Type B pancreatic cell (in vitro differentiated cells): ENCODE measurements around the gene C7orf57. TPM values are rescaled to one million over a fixed set of nuclear protein-coding genes. Genes with fewer than 3 reads are reported as not detected.
A peak's percentile ranks its signal among the peaks of the same experiment; 100 is the strongest.
"Not testable (repeated sequence)": the region's sequence is repeated elsewhere in the genome, so short reads cannot be mapped to it uniquely, and the experiment has no call there.

Experiments used
- DNase-seq: peaks from one replicate; pipeline ENCODE4 v3.0.0; 2021; ENCODE audit warnings: mixed read lengths; ENCODE audit not compliant: unreplicated experiment; ENCODE audit errors: extremely low spot score
- H3K27ac Mint-ChIP-seq: 2 replicates; pipeline ENCODE4 v1.8.0; 2021; ENCODE audit warnings: mild to moderate bottlenecking, mixed read lengths
- H3K27me3 Mint-ChIP-seq: 2 replicates; pipeline ENCODE4 v1.8.0; 2021; ENCODE audit warnings: mixed read lengths
- H3K36me3 Mint-ChIP-seq: 2 replicates; pipeline ENCODE4 v1.8.0; 2021; ENCODE audit warnings: mixed read lengths
- H3K4me1 Mint-ChIP-seq: one replicate; pipeline ENCODE4 v1.8.0; 2021; ENCODE audit warnings: mixed read lengths; ENCODE audit not compliant: unreplicated experiment
- H3K4me3 Mint-ChIP-seq: 2 replicates; pipeline ENCODE4 v1.8.0; 2021; ENCODE audit warnings: mild to moderate bottlenecking, mixed read lengths
- H3K9me3 Mint-ChIP-seq: 2 replicates; pipeline ENCODE4 v1.8.0; 2021; ENCODE audit warnings: mixed read lengths
- CTCF ChIP-seq: fragments of 200-600 bp; sonication (generic); conservative IDR thresholded peaks from 2 replicates; pipeline ENCODE4 v1.5.0; 2021; ENCODE audit warnings: antibody characterized with exemption, mild to moderate bottlenecking
- total RNA-seq: library from RNA; stranded (reverse); gene quantifications from 2 replicates; pipeline ENCODE4 v1.2.1, GENCODE V29; 2021; ENCODE audit warnings: low replicate concordance

Gene C7orf57
- total RNA-seq, 1 donor from 2014 or later: 1.5 TPM

- peaks cover 28% of the 10 kb centered on the region for H3K4me1 Mint-ChIP-seq
- peak overlapping the region; percentile 89 for H3K4me3 Mint-ChIP-seq
These were observed 43.5 kb upstream of the C7orf57 start for GRCh38 chr7:47991741-47992311.

GRCh38 chr7:47992446-47992845 is 42.9 kb upstream of the C7orf57 start:
- H3K4me1 Mint-ChIP-seq: peaks cover 28% of the 10 kb centered on the region
- peaks cover 4% of the 10 kb centered on the region for H3K36me3 Mint-ChIP-seq
- no peak for DNase-seq
- H3K27me3 Mint-ChIP-seq: peaks cover 5% of the 10 kb centered on the region
- H3K9me3 Mint-ChIP-seq: peaks cover 6% of the 10 kb centered on the region
- peak overlapping the region; percentile 89 for H3K4me3 Mint-ChIP-seq
- TF ChIP-seq CTCF: no peak
- H3K27ac Mint-ChIP-seq: peak overlapping the region; percentile 63

More at GRCh38 chr7:47991741-47992311, 43.5 kb upstream of the C7orf57 start:
- H3K36me3 Mint-ChIP-seq: peaks cover 4% of the 10 kb centered on the region
- TF ChIP-seq CTCF: peak; percentile 71
- DNase-seq: peak; percentile 75
- peak overlapping the region; percentile 63 for H3K27ac Mint-ChIP-seq
- peaks cover 5% of the 10 kb centered on the region for H3K27me3 Mint-ChIP-seq
- peaks cover 6% of the 10 kb centered on the region for H3K9me3 Mint-ChIP-seq

- H3K4me1 Mint-ChIP-seq: no peaks in the 10 kb centered on the region
- no peak for DNase-seq
- no peak overlapping the region for H3K4me3 Mint-ChIP-seq
- no peak overlapping the region for H3K27ac Mint-ChIP-seq
- H3K27me3 Mint-ChIP-seq: peaks cover 5% of the 10 kb centered on the region
- peaks cover 12% of the 10 kb centered on the region for H3K9me3 Mint-ChIP-seq
- TF ChIP-seq CTCF: no peak
- peaks cover 4% of the 10 kb centered on the region for H3K36me3 Mint-ChIP-seq
These were observed 35.9 kb upstream of the C7orf57 start for GRCh38 chr7:47999413-47999812.

GRCh38 chr7:48000164-48000563 is 35.2 kb upstream of the C7orf57 start:
- not testable (repeated sequence) for H3K27ac Mint-ChIP-seq, H3K4me3 Mint-ChIP-seq, H3K4me1 Mint-ChIP-seq, H3K36me3 Mint-ChIP-seq, H3K27me3 Mint-ChIP-seq, DNase-seq, H3K9me3 Mint-ChIP-seq

GRCh38 chr7:48004032-48004431 is 31.3 kb upstream of the C7orf57 start:
- Mint-ChIP-seq H3K4me3 (no peak overlapping the region), H3K27me3 (no peaks in the 10 kb centered on the region), H3K27ac (no peak overlapping the region), H3K9me3 (peaks cover 7% of the 10 kb centered on the region), H3K4me1 (no peaks in the 10 kb centered on the region), H3K36me3 (no peaks in the 10 kb centered on the region)
- no peak for TF ChIP-seq CTCF
- no peak for DNase-seq

- Mint-ChIP-seq H3K4me1 (no peaks in the 10 kb centered on the region), H3K27ac (no peak overlapping the region), H3K36me3 (no peaks in the 10 kb centered on the region), H3K4me3 (no peak overlapping the region), H3K9me3 (peaks cover 7% of the 10 kb centered on the region), H3K27me3 (no peaks in the 10 kb centered on the region)
- no peak for DNase-seq
- no peak for TF ChIP-seq CTCF
These were observed 30.7 kb upstream of the C7orf57 start for GRCh38 chr7:48004638-48005037.
